ENCODE measurements around the gene SLC35A3.
"Not testable (repeated sequence)": the region's sequence is repeated elsewhere in the genome, so short reads cannot be mapped to it uniquely, and the experiment has no call there.

The SLC35A3 gene

GRCh38 chr1:99969729-99970621 is at the start of gene SLC35A3:
Gene SLC35A3, plus strand, starts transcription at chr1:99969996. Its CDS starts 23,559 bp downstream, at chr1:99993555.
- peak in 57 of 58 donors; percentile 28 to 89 (median 69) for DNase-seq

GRCh38 chr1:99934801-99935200 is 35.0 kb upstream of the SLC35A3 start:
- DNase-seq, result no peak

- no peak for DNase-seq
Measured at GRCh38 chr1:99935534-99935933, 34.3 kb upstream of the SLC35A3 start.

GRCh38 chr1:99936071-99936470 is 33.7 kb upstream of the SLC35A3 start:
- no peak for DNase-seq

GRCh38 chr1:99942723-99943122 is 27.1 kb upstream of the SLC35A3 start:
- no peak for DNase-seq

GRCh38 chr1:99943223-99943794 is 26.5 kb upstream of the SLC35A3 start:
- DNase-seq, result no peak

GRCh38 chr1:99944192-99944591 is 25.6 kb upstream of the SLC35A3 start:
- no peak for DNase-seq

- DNase-seq, result no peak
Measured at GRCh38 chr1:99945174-99945573, 24.6 kb upstream of the SLC35A3 start.

GRCh38 chr1:99950486-99950885 is 19.3 kb upstream of the SLC35A3 start:
- DNase-seq, result no peak

GRCh38 chr1:99952522-99952921 is 17.3 kb upstream of the SLC35A3 start:
- no peak for DNase-seq

GRCh38 chr1:99955375-99955774 is 14.4 kb upstream of the SLC35A3 start:
- no peak for DNase-seq

GRCh38 chr1:99956755-99957154 is 13.0 kb upstream of the SLC35A3 start:
- DNase-seq, result no peak

- DNase-seq, result no peak
Measured at GRCh38 chr1:99957818-99958217, 12.0 kb upstream of the SLC35A3 start.

- DNase-seq, result not testable (repeated sequence)
Measured at GRCh38 chr1:99959189-99959705, 10.5 kb upstream of the SLC35A3 start.

GRCh38 chr1:99960260-99960659 is 9.5 kb upstream of the SLC35A3 start:
- not testable (repeated sequence) for DNase-seq

- DNase-seq, result no peak
Measured at GRCh38 chr1:99963041-99963795, 6.6 kb upstream of the SLC35A3 start.

- DNase-seq, result no peak
Measured at GRCh38 chr1:99964806-99965205, 5.0 kb upstream of the SLC35A3 start.

- DNase-seq, result no peak
Measured at GRCh38 chr1:99965646-99966375, 4.0 kb upstream of the SLC35A3 start.

- DNase-seq, result no peak
Measured at GRCh38 chr1:99968214-99968613, 1.6 kb upstream of the SLC35A3 start.

- DNase-seq, result peak in 5 of 58 donors; percentile 33 to 65 (median 53)
Measured at GRCh38 chr1:99969260-99969728, 502 bp upstream of the SLC35A3 start.

- DNase-seq, result no peak
Measured at GRCh38 chr1:99970713-99971255, 988 bp downstream of the SLC35A3 start.
